ENCODE results near the gene SSMEM1. TPM values are rescaled to one million over a fixed set of nuclear protein-coding genes. Genes with fewer than 3 reads are reported as not detected.

SSMEM1 gene
- total and polyA plus RNA-seq, 9 of the 15 experiments (the other 6 are each of a cell fraction or from before 2014, with no cell fraction given): 0.10 to 0.28 (median 0.18) TPM; not detected in 4

GRCh38 chr7:130205084-130205947 lies 2.3 kb upstream of the SSMEM1 start, which contains the start of gene TMEM209 (continued):
- no peak for TF ChIP-seq RERE (CRISPR knock-in tag; IDR thresholded peaks at IDR 0.05; ENCODE audit: borderline replicate concordance)
- no peak for TF ChIP-seq CCAR2 (IDR thresholded peaks at IDR 0.05; ENCODE audit: low read depth, low read length)
- peak; percentile 48 to 98 (median 96) for TF ChIP-seq YY1 (IDR thresholded peaks at IDR 0.05; ENCODE audit: borderline replicate concordance in 1 of 3, control insufficient read depth in 1 of 3, extremely low read depth in 1 of 3, insufficient read depth in 3 of 3, insufficient read length in 1 of 3, insufficient replicate concordance in 2 of 3, low read depth in 1 of 3, low read length in 2 of 3)
- peak; percentile 90 for TF ChIP-seq MAFG (tag; conservative IDR thresholded peaks at IDR 0.05)
- TF ChIP-seq RBM25 (IDR thresholded peaks at IDR 0.05; ENCODE audit: low read depth, low read length, severe bottlenecking): peak; percentile 97
- peak; percentile 61; the same call in 1 of the 2 replicates for TF ChIP-seq FOSL1 (tag; conservative IDR thresholded peaks at IDR 0.05)
- TF ChIP-seq MECOM (CRISPR knock-in tag; IDR thresholded peaks at IDR 0.05): peak; percentile 48; the same call in 1 of the 2 replicates
- TF ChIP-seq ZNF561 (CRISPR knock-in tag; conservative IDR thresholded peaks at IDR 0.05): no peak
- TF ChIP-seq HMG20A (CRISPR knock-in tag; conservative IDR thresholded peaks at IDR 0.05): no peak
- 0 out of 2 replicates have a peak, but pooled peaks have one; percentile 10 for TF ChIP-seq ZNF436 (CRISPR knock-in tag; IDR thresholded peaks at IDR 0.05)
- peak; percentile 62 for TF ChIP-seq ZNF445 (CRISPR knock-in tag; IDR thresholded peaks at IDR 0.05; ENCODE audit: low read depth)
- TF ChIP-seq, protein P1, sequence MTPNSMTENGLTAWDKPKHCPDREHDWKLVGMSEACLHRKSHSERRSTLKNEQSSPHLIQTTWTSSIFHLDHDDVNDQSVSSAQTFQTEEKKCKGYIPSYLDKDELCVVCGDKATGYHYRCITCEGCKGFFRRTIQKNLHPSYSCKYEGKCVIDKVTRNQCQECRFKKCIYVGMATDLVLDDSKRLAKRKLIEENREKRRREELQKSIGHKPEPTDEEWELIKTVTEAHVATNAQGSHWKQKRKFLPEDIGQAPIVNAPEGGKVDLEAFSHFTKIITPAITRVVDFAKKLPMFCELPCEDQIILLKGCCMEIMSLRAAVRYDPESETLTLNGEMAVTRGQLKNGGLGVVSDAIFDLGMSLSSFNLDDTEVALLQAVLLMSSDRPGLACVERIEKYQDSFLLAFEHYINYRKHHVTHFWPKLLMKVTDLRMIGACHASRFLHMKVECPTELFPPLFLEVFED (CRISPR knock-in tag; conservative IDR thresholded peaks at IDR 0.05): 0 out of 2 replicates have a peak, but pooled peaks have one; percentile 25
- TF ChIP-seq CHCHD3 (CRISPR knock-in tag; IDR thresholded peaks at IDR 0.05): peak; percentile 95; the same call in 1 of the 2 replicates
- no peak for TF ChIP-seq MBD1 (CRISPR knock-in tag; IDR thresholded peaks at IDR 0.05)
- 0 out of 2 replicates have a peak, but pooled peaks have one; percentile 14 for TF ChIP-seq CBFA2T3 (IDR thresholded peaks at IDR 0.05)
- TF ChIP-seq GABPB1 (CRISPR knock-in tag; IDR thresholded peaks at IDR 0.05): peak; percentile 95
- no peak for TF ChIP-seq TCF7 (IDR thresholded peaks at IDR 0.05; ENCODE audit: borderline replicate concordance)
- peak; percentile 81 for TF ChIP-seq SETDB1 (IDR thresholded peaks at IDR 0.05; ENCODE audit: low read length)
